Endothelial cell of umbilical vein (primary cell): ENCODE results near the gene TTC24. TPM values are rescaled to one million over a fixed set of nuclear protein-coding genes. Genes with fewer than 3 reads are reported as not detected.

Experiments used
- BruUV-seq: library from RNA; stranded (reverse); fragments of 400-500 nt; replicated peaks from 2 replicates; lab custom pipeline; 2021; lab: Mats Ljungman, UMichigan
- CTCF ChIA-PET: fragments of 300-600, 350-600 bp; sonication (Branson Sonifier 250); formaldehyde crosslinking; loops from one replicate; lab custom pipeline; 2021; ENCODE audit warnings: antibody characterized with exemption, inconsistent platforms; lab: Charles Lee
- POLR2A ChIA-PET: fragments of 300-600, 350-600 bp; sonication (Branson Sonifier 250); formaldehyde crosslinking; loops from one replicate; lab custom pipeline; 2021; ENCODE audit warnings: antibody characterized with exemption, inconsistent platforms; lab: Charles Lee
- DNase-seq: peaks from one replicate; pipeline ENCODE4 v3.0.0-alpha.2; 2011; ENCODE audit warnings: low read depth, low spot score
- FAIRE-seq: peaks from 2 replicates; lab custom pipeline; 2011; peaks lifted over from hg19 to GRCh38; lab: Jason Lieb, UNC
- H2AFZ ChIP-seq: 2 replicates; pipeline ENCODE4 v1.6.0; 2012; ENCODE audit warnings: low read depth, low read length, control low read depth, inconsistent platforms
- H3K27ac ChIP-seq: 2 replicates; pipeline ENCODE4 v1.5.1; 2011; ENCODE audit warnings: low read depth, mild to moderate bottlenecking, control low read depth, low read length, moderate library complexity; ENCODE audit not compliant: insufficient read depth
- H3K27me3 ChIP-seq, 2 experiments: 2 replicates each; pipeline versions ENCODE4 v1.6.0 to v1.6.1; 2011; ENCODE audit warnings: low read length in 2 of 2, mixed read lengths in 1 of 2; ENCODE audit not compliant: control insufficient read depth in 2 of 2, insufficient read depth in 2 of 2
- H3K36me3 ChIP-seq, 2 experiments: 2 replicates in 1 of 2; 3 replicates in 1 of 2; pipeline ENCODE4 v1.5.1; 2011; ENCODE audit warnings: low read length in 2 of 2, mild to moderate bottlenecking in 1 of 2, moderate library complexity in 1 of 2; ENCODE audit not compliant: control insufficient read depth in 2 of 2, insufficient read depth in 2 of 2; ENCODE audit errors: extremely low read depth in 1 of 2
- H3K4me1 ChIP-seq: 3 replicates; pipeline ENCODE4 v1.5.1; 2011; ENCODE audit warnings: mild to moderate bottlenecking, low read length; ENCODE audit not compliant: control insufficient read depth, insufficient read depth; ENCODE audit errors: extremely low read depth
- H3K4me2 ChIP-seq: 2 replicates; pipeline ENCODE4 v1.6.1; 2011; ENCODE audit warnings: low read length, control low read depth, mixed read lengths; ENCODE audit not compliant: insufficient read depth
- H3K4me3 ChIP-seq, 3 experiments: fragments of 200-600 bp in 1 of 3; sonication (generic), shearing (Covaris generic) in 1 of 3; replicated peaks in 1 of 3; 2 replicates each; pipeline ENCODE4 v1.5.1; 2011 to 2016; ENCODE audit warnings: control low read depth in 3 of 3, low read length in 3 of 3, mild to moderate bottlenecking in 2 of 3, inconsistent platforms in 1 of 3, low read depth in 1 of 3, moderate library complexity in 1 of 3; ENCODE audit not compliant: insufficient read depth in 1 of 3
- H3K79me2 ChIP-seq: 2 replicates; pipeline ENCODE4 v1.6.0; 2012; ENCODE audit warnings: low read length, inconsistent platforms; ENCODE audit not compliant: control insufficient read depth, insufficient read depth
- H3K9ac ChIP-seq: replicated peaks from 2 replicates; pipeline ENCODE3; 2011; ENCODE audit warnings: low read length, control low read depth; ENCODE audit not compliant: insufficient read depth; ENCODE audit errors: extremely low read depth
- H3K9me1 ChIP-seq: replicated peaks from 3 replicates; pipeline ENCODE4 v1.6.0; 2011; ENCODE audit warnings: mild to moderate bottlenecking, low read length; ENCODE audit not compliant: control insufficient read depth, insufficient read depth; ENCODE audit errors: extremely low read depth
- H3K9me3 ChIP-seq: replicated peaks from 2 replicates; pipeline ENCODE4 v1.5.1; 2012; ENCODE audit warnings: low read length, inconsistent platforms; ENCODE audit not compliant: control insufficient read depth, insufficient read depth
- H4K20me1 ChIP-seq: replicated peaks from 2 replicates; pipeline ENCODE3; 2011; ENCODE audit warnings: mild to moderate bottlenecking, low read length; ENCODE audit not compliant: control insufficient read depth, insufficient read depth; ENCODE audit errors: extremely low read depth
- EZH2 ChIP-seq: IDR thresholded peaks from 2 replicates; pipeline ENCODE4 v1.6.1; 2012; ENCODE audit warnings: borderline replicate concordance, low read depth, mild to moderate bottlenecking, moderate library complexity, low read length, inconsistent platforms; ENCODE audit not compliant: severe bottlenecking
- FOS ChIP-seq: IDR thresholded peaks from 2 replicates; pipeline ENCODE4 v1.6.1; 2011; ENCODE audit warnings: mild to moderate bottlenecking, low read length, moderate library complexity, borderline replicate concordance; ENCODE audit not compliant: insufficient read depth
- GATA2 ChIP-seq: IDR thresholded peaks from 2 replicates; pipeline ENCODE4 v1.7.0; 2011; ENCODE audit warnings: low read depth, mild to moderate bottlenecking, moderate library complexity, mixed read lengths, low read length; ENCODE audit not compliant: insufficient read length, insufficient read depth
- JUN ChIP-seq: IDR thresholded peaks from 2 replicates; pipeline ENCODE4 v1.6.1; 2011; ENCODE audit warnings: borderline replicate concordance, low read depth; ENCODE audit not compliant: insufficient read length, insufficient read depth
- MYC ChIP-seq: IDR thresholded peaks from one replicate; pipeline ENCODE4 v1.6.1; 2011; ENCODE audit warnings: mild to moderate bottlenecking, low read depth, low read length
- POLR2A ChIP-seq: IDR thresholded peaks from 2 replicates; pipeline ENCODE4 v1.6.1; 2012; ENCODE audit warnings: low read depth, mild to moderate bottlenecking, control low read depth, low read length
- POLR2AphosphoS5 ChIP-seq: IDR thresholded peaks from 2 replicates; pipeline ENCODE4 v1.6.1; 2012; ENCODE audit warnings: low read depth, mild to moderate bottlenecking, control low read depth, low read length, moderate library complexity; ENCODE audit not compliant: insufficient read depth
- dilution Hi-C: fragments of 300-500 bp; cut with MboI; formaldehyde crosslinking; loops from one replicate; pipeline ENCODE4 v1.15.0; 2019; ENCODE audit warnings: low sequenced_read_pairs; ENCODE audit not compliant: extremely low pct_ligation_motif_present
- intact Hi-C: fragments of 100-400 bp; cut with micrococcal nuclease; formaldehyde crosslinking; loops from one replicate; pipeline ENCODE4 v1.10.0; 2022
- polyA plus RNA-seq, 4 experiments: library from polyadenylated mRNA; depleted of rRNA in 3 of 4; stranded (reverse) in 3 of 4; unstranded in 1 of 4; fragments of >200 nt; gene quantifications; 2 replicates each; pipeline versions ENCODE4 v1.2.1 to v1.2.3, GENCODE V29; 2011 to 2012; ENCODE audit warnings: missing spikeins in 1 of 4
- total RNA-seq: library from RNA; stranded (reverse); gene quantifications from 2 replicates; pipeline ENCODE4 v1.2.3, GENCODE V29; 2021
- TF ChIP-seq, protein P1 (sequence below): IDR thresholded peaks from 2 replicates; pipeline ENCODE4 v1.6.1; 2011; ENCODE audit not compliant: insufficient read depth, insufficient read length
- TF ChIP-seq, protein P2 (sequence below), 2 donors: IDR thresholded peaks; 1 replicate in 1 of 2; 2 replicates in 1 of 2; pipeline ENCODE4 v1.5.1; 2011; ENCODE audit warnings: low read length in 2 of 2, mild to moderate bottlenecking in 2 of 2, moderate library complexity in 2 of 2, control low read depth in 1 of 2, inconsistent platforms in 1 of 2, low read depth in 1 of 2; ENCODE audit not compliant: insufficient read depth in 1 of 2; ENCODE audit errors: extremely low read depth in 1 of 2

TTC24 gene
- total and polyA plus RNA-seq, 2 donors (not counting 3 experiments of a cell fraction or from before 2014, with no cell fraction given) = not detected

DNA sequence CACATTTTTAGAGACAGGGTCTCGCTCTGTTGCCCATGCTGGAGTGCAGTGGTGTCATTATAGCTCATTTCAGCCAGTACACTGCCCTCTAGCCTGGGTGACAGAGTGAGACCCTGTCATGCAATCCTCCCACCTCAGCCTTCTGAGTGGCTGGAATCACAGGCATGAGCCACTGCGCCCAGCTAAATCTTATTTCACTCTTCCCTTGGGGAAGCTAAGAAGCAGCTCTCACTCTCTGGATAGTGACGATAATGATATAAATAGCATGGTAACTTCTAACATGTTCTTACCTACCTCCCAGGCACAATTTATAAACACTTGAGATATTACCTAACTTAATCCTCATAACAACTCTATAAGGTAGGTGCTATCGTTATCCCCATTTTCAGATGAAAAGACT is 32.1 kb upstream of the TTC24 start:
- no peaks in the 10 kb centered on the region for H3K9me1 ChIP-seq
- BruUV-seq = no TSS peak
- no peaks in the 10 kb centered on the region for H4K20me1 ChIP-seq
- ChIA-PET POLR2A (no interaction called here), CTCF (interaction anchor here (0.8 kb wide), 1 partner anchor 67 kb away, joined by 4 read pairs; no protein-coding TSS in a partner anchor)
- H2AFZ ChIP-seq = no peak overlapping the region
- H3K36me3 ChIP-seq = peaks cover 8 to 21% of the 10 kb centered on the region in 2 experiments
- FAIRE-seq (no peak), DNase-seq (no peak)
- dilution Hi-C loops (no loop called here), intact Hi-C loops (no loop called here)
- H3K9me3 ChIP-seq = no peaks in the 10 kb centered on the region
- H3K27ac ChIP-seq = no peak overlapping the region
- no peak overlapping the region for H3K4me2 ChIP-seq
- H3K79me2 ChIP-seq = no peaks in the 10 kb centered on the region
- H3K9ac ChIP-seq = no peak overlapping the region
- H3K4me1 ChIP-seq = no peaks in the 10 kb centered on the region
- H3K27me3 ChIP-seq = no peaks in the 10 kb centered on the region
- TF ChIP-seq FOS = no peak
- TF ChIP-seq, protein P1, sequence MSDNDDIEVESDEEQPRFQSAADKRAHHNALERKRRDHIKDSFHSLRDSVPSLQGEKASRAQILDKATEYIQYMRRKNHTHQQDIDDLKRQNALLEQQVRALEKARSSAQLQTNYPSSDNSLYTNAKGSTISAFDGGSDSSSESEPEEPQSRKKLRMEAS = no peak
- H3K4me3 ChIP-seq = no peak overlapping the region

DNA sequence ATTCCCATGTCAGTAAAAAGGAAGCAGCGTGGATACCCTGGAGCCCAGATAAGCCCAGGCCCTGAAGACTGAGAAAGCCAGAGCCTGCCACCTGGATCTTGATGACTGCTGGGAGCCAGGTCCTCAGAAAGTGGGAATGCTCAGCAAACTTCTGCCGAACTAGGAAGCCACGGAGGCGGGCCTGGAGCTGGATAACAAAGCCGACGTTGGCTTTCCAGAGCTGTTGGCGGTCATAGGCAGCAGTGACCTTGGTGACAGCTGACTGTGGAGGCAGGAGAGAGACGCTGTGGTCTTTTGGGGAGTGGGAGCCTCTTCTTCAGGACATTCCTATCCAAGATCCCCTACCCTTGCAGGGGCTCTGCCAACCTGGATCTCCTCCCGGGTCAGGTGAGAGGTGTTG is 31.5 kb upstream of the TTC24 start:
- DNase-seq = no peak
- H3K4me2 ChIP-seq = no peak overlapping the region
- H3K9ac ChIP-seq = no peak overlapping the region
- no peaks in the 10 kb centered on the region for H3K27me3 ChIP-seq
- dilution Hi-C loops (no loop called here), intact Hi-C loops (no loop called here)
- ChIA-PET POLR2A (interaction anchor here (0.6 kb wide), 1 partner anchor 10 kb away, joined by 6 read pairs; no protein-coding TSS in a partner anchor), CTCF (no interaction called here)
- FAIRE-seq = no peak
- no TSS peak for BruUV-seq
- no peak overlapping the region for H3K27ac ChIP-seq
- no peaks in the 10 kb centered on the region for H3K9me3 ChIP-seq
- no peaks in the 10 kb centered on the region for H3K4me1 ChIP-seq
- no peaks in the 10 kb centered on the region for H3K79me2 ChIP-seq
- H3K36me3 ChIP-seq = peaks cover 8 to 21% of the 10 kb centered on the region in 2 experiments
- TF ChIP-seq, protein P2, sequence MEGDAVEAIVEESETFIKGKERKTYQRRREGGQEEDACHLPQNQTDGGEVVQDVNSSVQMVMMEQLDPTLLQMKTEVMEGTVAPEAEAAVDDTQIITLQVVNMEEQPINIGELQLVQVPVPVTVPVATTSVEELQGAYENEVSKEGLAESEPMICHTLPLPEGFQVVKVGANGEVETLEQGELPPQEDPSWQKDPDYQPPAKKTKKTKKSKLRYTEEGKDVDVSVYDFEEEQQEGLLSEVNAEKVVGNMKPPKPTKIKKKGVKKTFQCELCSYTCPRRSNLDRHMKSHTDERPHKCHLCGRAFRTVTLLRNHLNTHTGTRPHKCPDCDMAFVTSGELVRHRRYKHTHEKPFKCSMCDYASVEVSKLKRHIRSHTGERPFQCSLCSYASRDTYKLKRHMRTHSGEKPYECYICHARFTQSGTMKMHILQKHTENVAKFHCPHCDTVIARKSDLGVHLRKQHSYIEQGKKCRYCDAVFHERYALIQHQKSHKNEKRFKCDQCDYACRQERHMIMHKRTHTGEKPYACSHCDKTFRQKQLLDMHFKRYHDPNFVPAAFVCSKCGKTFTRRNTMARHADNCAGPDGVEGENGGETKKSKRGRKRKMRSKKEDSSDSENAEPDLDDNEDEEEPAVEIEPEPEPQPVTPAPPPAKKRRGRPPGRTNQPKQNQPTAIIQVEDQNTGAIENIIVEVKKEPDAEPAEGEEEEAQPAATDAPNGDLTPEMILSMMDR (IDR thresholded peaks at IDR 0.05; ENCODE audit: extremely low read depth in 1 of 2, insufficient read depth in 1 of 2, low read depth in 1 of 2, low read length in 2 of 2) = no peak
- TF ChIP-seq EZH2 = no peak
- TF ChIP-seq, protein P1 = no peak
- TF ChIP-seq GATA2 = no peak
- TF ChIP-seq JUN = no peak
- no peak for TF ChIP-seq POLR2AphosphoS5
- no peak for TF ChIP-seq POLR2A
- TF ChIP-seq FOS = no peak
- TF ChIP-seq MYC = no peak
- no peak overlapping the region for H3K4me3 ChIP-seq
- no peaks in the 10 kb centered on the region for H3K9me1 ChIP-seq
- H2AFZ ChIP-seq = no peak overlapping the region
- no peaks in the 10 kb centered on the region for H4K20me1 ChIP-seq
